Stimulated activated CD4-positive, alpha-beta T cell treated with anti-CD3 and anti-CD28 coated beads, TNF-alpha, amount 100 ng/mL, for 48 hours (primary cell): ENCODE data around the gene EPHB3.
"Not testable (repeated sequence)": the region's sequence is repeated elsewhere in the genome, so short reads cannot be mapped to it uniquely, and the experiment has no call there.

Experiments used
- DNase-seq, 3 donors: peaks; one replicate each; pipeline ENCODE4 v3.0.0-alpha.2; 2020; ENCODE audit warnings: low read depth in 3 of 3

EPHB3 gene

GRCh38 chr3:184598574-184598927 lies 37.0 kb downstream of the EPHB3 start:
- DNase-seq = no peak

GRCh38 chr3:184599143-184599542 lies 37.6 kb downstream of the EPHB3 start:
- DNase-seq = no peak

DNA sequence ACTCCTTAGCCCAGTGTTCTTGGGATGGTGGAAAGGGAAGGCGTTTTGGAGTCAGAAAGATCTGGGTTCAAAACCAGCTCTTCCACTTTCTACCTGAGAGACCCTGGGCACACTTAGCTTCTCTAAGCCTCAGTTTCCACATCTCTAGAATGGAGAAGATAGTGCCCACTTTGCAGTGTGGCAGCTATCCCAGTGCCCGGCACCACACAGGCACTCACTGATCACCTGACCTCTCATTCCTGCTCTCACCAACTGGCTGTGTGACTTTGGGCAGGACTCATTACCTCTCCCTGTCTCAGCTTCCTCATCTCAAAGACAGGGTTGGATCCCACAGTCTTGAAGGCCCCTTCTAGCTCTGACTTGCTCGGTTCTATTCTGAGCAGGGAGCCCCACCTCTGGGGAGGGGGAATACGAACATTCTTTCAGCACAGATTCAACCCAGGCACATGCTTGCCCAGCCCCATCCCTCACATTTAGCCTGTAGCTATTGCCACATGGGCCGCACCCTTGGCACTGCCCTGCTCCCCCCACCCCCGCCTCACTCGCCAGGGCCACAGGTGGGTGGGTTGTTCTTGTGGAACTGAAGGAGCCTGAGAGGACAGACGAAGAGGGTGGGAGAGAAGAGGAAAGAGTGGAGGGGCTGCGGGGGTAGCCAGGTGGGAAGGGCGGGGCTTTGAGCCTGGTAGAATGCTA lies 39.2 kb downstream of the EPHB3 start:
- DNase-seq = no peak

- no peak for DNase-seq
Measured at GRCh38 chr3:184601576-184602371, 40.2 kb downstream of the EPHB3 start.

- no peak for DNase-seq
Measured at GRCh38 chr3:184602372-184603150, 41.0 kb downstream of the EPHB3 start.

DNA sequence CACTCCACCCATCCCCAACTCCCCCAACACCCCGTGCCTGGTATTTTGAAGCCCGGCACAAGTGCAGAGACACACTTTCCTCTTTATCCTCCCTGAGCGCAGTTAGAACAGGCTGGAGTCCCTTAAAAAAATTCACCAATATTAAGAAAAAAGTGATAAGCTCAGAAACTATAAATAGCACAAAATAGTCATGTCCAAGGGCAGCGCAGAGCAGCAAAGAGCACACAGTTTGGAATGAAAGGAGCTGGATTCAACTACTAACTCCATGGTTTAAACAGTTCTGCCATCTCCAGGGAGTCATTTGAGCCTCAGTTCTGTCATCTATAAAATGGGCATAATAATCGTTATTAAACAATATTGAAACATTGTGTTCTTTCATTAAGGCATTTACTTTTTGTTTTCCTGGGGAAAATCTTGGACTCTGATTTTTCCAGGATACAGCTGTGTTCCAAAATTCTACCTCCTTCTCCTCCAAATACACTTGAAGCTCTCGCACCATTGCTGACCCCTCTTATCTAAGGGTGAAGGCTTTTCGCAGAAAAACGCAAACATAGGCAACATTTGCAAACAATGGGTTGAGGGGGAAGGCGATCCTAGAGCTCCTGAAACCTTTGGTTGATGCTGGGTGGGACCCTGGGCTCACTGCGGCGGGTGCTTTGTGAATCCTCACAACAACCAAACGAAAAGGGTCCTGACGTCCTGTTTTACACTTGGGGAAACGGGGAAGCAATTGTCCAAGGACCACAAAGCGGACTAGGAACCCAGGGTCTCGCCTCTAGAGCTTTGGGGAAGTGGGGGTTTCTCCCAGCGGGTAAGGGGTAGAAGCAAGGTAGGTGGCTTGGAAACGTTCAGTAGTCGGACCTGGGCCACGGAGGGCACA lies 41.8 kb downstream of the EPHB3 start:
- DNase-seq = no peak

GRCh38 chr3:184604039-184604601 lies 42.5 kb downstream of the EPHB3 start:
- no peak for DNase-seq

DNA sequence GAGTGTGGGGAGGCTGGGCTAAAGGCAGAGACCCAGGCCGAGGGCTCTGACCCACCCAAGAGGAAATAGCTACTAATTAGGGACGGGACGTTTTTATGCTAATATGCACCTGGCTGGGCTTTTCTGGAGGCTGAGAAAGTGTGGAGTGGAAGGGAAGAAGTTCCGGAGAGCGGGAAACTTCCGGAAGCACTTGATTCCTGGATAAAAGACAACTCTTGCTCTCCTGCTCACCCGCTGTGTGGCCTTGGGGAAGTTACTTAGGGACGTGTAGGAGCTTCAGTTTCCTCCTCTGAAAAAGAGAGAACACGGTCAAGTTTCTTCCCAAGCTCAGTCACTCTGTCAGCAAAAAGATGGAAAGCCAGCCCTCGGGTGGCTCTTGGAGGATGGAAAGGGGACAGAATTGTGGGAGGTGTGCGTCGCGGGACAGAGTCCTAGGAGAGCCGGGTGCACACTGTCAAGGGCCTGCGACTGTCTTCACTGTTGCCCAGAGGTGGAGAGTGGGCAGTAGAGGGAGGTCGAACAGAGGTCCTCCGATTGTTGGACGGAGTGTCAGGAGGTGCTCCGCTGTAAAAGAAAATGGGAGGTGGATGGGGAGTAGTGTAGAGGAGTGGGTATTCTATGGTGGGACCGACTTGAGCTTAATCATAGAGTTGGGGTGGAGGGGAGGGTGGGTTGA lies 43.2 kb downstream of the EPHB3 start:
- no peak for DNase-seq

- no peak for DNase-seq
Measured at GRCh38 chr3:184608209-184608608, 46.6 kb downstream of the EPHB3 start.

DNA sequence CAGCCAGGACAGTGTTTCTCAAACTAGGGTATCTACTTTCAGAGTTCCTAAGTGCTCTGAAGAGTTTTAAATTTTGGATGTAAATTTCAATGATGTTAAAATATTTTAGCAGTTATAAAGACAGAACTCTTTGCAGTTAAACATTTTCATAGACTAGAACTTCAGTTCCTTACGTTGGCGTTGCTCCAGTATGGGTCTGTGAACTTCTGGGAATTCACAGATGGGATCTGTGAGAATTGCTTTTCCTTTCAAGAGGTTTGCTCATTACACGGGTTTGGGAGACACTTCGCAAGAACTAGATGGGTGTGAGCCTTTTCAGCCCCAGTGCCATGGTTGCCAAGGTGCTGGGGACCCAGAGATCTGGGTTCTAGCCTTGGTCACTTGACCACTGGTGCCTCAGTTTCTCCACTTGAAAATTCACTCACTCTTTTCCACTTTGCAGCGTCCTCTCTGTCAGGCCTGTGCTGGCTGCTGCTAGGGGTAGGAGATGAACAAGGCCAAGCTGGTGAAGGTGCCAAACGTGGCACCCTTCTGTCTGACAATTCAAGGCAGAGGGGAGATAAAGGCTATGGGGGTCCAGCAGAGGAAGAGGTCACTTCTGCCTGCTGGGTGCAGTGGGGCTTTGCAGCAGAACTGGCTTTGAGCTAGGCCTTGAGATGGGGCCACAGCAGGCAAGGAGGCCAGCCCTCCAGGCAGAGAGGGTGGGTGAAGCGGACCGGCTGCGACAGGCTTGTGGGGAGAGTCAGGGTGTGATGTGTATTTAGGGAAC lies 48.1 kb downstream of the EPHB3 start:
- no peak for DNase-seq

DNA sequence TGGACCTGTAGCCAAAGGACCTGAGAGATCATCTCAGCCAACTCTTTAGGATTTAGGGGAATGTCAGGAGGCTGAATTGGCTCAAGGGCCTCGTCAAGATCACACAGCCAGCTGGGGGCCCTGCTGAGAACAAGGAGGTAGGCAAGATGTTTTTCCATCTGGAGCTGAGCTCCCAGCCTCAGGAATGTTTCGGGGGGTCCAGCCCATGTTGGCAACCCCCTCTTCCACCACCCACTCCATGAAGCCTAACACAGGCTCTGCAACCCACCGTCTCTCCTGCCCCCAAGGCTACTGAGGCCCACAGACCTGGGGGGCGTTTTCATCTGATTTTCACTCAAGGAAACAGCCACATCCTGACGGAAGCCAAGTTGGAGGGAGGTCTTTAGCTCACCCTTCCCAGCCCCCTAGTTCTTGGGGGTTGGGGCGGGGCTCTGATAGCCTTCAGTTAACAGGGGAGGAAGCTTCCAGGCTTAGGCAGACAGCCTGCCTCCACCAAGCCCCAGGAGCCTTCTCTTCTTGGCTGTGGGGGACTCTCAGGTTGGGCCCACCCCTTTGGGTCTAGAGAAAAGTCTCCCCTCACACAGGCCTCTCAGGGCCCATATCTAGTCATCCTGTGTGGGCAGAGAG lies 48.8 kb downstream of the EPHB3 start:
- no peak for DNase-seq

DNA sequence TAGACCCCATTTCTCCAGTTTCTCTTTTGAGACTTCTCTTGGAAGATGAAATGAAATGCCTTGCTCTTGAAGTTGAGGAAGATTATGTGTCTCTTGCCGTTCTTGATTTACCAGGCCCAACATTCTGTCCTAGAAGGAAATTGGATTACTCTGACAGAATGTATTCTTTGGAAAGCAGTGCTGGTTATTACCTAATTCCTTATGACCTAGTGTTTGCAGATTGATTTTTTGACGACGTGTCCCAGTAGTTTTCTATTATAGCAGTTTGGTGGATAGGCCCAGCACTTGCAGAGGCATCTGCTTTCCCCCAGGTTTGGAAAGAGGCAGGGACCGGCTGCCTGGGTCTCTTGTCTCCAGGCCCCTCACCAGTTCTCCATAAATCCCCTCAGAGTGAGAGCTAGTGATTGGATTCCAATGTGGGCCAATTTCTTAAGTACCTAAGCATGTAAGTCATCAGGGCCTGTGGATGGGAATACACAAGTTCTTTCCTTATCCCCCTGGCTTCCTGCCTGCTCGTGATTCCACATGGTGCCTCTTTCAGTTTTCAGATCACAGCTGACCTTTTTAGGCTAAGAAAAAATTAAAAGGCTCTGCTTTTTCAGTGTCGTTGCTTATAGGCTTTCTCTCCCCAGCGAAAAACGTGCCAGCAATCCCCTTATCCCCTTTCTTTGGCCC lies 50.2 kb downstream of the EPHB3 start:
- no peak for DNase-seq

- no peak for DNase-seq
Measured at GRCh38 chr3:184615396-184615795, 53.8 kb downstream of the EPHB3 start.

DNA sequence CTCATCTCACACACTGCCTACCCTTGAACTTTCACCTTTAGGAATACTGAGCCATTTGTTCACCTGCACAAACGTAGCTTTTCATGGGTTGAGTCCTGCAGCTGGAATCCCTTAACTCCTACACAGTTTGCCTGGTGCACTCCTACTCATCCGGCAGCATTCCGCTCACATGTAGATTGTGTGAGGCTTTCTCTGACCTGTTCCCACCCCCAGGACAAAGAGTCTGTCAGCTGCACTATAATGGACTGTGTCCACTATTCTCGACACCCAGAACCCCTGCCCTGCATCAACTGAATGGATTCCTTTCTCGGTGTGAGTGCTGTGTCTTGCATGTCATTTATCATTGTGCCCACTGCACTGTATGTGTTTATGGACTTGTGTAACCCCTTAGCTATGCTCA lies 54.9 kb downstream of the EPHB3 start:
- no peak for DNase-seq

DNA sequence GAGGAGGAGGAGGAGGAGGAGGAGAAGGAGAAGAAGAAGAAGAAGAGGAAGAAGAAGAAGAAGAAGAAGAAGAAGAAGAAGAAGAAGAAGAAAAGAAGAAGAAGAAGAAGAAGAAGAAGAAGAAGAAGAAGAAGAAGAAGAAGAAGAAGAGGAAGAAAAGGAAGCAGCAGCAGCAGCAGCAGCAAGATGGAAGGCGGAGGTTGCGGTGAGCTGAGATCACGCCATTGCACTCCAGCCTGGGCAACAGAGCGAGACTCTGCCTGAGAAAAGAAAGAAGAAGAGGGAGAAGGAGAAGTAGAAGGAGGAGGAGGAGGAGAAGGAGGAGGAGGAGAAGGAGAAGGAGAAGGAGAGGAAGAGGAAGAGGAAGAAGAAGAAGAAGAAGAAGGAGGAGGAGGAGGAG lies 55.7 kb downstream of the EPHB3 start:
- not testable (repeated sequence) for DNase-seq

DNA sequence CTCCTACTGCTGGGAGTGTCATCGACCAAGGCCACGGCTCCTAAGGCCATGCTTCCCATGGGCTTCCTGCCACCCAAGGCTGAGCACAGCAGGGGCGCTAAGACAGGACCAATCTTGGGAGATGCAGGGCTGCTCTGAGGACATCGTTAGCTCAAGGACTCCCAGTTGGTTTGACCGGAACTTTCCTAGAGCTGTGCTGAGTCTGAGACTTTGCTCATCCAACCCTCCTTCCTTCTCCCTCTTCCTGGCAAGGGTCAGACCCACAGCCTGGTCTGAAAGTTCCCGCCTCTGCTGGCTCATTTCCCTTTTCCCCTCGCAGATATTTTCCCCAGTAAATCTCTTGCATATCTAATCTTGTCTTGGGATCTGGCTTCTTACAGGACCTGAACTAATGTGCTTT lies 57.2 kb downstream of the EPHB3 start:
- no peak for DNase-seq

DNA sequence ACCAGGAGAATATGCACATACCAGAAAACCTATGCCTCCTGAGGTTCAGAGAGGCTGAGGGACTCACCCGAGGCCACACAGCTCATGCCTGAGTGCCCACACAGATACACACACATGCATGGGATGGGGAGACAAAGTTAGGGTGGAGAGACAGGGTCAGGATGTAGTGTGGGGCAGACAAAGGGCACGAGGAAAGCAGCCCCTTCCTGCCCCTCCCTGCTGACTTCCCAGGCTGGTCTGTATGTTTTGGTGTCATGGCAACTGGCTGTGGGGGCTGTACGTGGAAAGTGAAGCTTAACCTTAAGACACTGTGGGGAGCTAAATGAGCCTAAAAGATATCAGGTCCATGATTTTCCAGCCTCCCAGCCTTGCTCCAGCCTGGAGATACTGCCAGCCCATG lies 57.8 kb downstream of the EPHB3 start:
- no peak for DNase-seq

DNA sequence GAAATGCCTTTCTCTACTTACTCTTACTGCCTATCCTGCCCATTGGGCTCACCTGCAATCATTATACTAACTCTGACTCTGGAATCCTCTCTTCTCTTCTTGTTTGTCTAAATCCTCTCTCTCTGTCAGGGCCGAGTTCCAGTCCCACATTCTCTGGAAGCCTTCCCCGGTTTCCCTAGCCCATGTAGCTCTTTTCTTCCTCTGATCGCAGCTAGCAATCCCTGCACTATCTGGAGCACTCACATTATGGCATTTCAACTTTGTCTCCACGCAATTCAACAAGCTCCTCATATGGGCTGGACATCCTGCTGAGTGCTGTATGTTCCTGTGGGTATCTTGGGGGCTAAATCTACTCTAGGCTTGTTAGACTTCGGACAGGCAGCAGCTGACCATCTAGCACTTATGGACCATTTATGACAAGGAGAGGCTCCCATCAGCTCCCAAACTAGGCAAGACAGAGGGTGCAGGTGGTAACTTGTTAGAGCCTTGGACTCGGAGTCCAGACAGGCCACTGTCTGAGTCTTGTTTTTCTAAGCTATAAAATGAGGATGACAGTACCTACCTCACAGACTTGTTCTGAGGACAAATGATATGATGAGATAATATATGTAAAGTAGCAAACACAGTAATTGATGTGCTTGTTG lies 58.3 kb downstream of the EPHB3 start:
- no peak for DNase-seq
